Activated naive CD4-positive, alpha-beta T cell treated with anti-CD3 and anti-CD28 coated beads, Interleukin-2, amount 50 U/mL, for 72 hours (primary cell): Measurements from ENCODE around the gene FTO. TPM values are rescaled to one million over a fixed set of nuclear protein-coding genes. Genes with fewer than 3 reads are reported as not detected.

ENCODE experiments used
- ATAC-seq, 2 donors: fragments of 150-1000 bp; cut with Tn5 transposase; 2 replicates each; pipeline ENCODE4 v1.10.0; 2021; ENCODE audit warnings: mild to moderate bottlenecking in 2 of 2, moderate library complexity in 2 of 2
- DNase-seq, 2 donors: peaks; one replicate each; pipeline ENCODE4 v3.0.0; 2021 to 2022; ENCODE audit warnings: low spot score in 2 of 2
- H3K27ac Mint-ChIP-seq, 2 donors: one replicate each; pipeline ENCODE4 v1.8.0; 2022; ENCODE audit warnings: mild to moderate bottlenecking in 2 of 2, mixed read lengths in 2 of 2
- H3K36me3 Mint-ChIP-seq, 2 donors: one replicate each; pipeline ENCODE4 v1.8.0; 2022; ENCODE audit warnings: mixed read lengths in 2 of 2
- H3K9me3 Mint-ChIP-seq, 2 donors: one replicate each; pipeline ENCODE4 v1.8.0; 2022; ENCODE audit warnings: mixed read lengths in 2 of 2
- total RNA-seq, 2 donors: library from RNA; stranded (reverse); gene quantifications; one replicate each; pipeline ENCODE4 v1.2.3, GENCODE V29; 2022

FTO gene
- total RNA-seq, 2 donors from 2014 or later: 57.5 to 63.1 TPM

DNA sequence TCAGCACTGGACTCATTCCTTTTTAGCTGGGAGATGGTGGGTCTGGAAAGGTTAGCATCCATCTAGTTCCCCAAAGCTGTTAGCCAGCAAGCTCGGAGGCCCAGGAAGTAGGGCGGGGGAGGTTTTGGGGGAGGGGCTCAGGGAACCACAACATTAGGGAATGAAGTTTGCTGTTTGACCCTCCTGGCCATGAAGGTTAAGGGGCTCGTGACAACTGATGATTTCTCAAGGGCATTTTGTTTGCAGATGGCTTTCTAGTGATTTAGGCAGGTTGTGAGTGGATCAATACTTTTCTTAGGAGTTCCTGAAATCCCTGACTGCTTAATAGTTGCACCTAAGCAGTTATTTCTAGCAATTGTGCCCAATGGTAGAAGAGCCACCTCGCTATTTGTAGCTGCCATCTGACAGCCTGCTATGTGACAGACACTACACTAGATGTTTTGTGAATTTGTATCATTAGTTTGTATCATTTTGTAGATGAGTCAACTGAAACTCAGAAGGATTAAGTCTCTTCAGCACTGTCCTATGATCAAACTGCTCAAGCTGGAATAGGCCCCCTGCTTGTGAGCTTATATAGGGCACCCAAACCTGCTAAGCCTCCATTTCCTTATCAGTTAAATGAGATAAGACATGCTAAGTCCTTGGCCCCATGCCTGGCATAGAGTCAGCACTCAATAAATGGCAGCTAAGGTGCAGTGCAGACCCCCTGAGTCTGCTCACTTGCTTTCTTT lies 436.3 kb downstream of the FTO start:
- H3K36me3 Mint-ChIP-seq: no peaks in the 10 kb centered on the region
- no peak overlapping the region for H3K27ac Mint-ChIP-seq
- ATAC-seq (no peak), DNase-seq (no peak)
- peaks cover 0 to 4% of the 10 kb centered on the region in 2 donors for H3K9me3 Mint-ChIP-seq

DNA sequence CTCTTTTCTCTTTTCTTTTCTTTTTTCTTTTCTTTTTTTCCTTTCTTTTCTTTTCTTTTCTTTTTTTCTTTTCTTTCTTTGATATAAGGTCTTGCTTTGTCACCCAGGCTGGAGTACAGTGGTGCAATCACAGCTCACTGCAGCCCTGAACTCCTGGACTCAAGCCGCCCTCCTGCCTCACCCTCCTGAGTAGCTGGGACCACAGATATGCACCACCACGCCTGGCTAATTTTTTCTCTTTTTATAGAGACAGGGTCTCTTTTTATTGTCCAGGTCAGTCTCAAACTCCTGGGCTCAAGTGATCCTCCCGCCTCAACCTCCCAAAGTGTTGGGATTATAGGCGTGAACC lies 436.8 kb downstream of the FTO start:
- DNase-seq: no peak
- peaks cover 0 to 4% of the 10 kb centered on the region in 2 donors for H3K9me3 Mint-ChIP-seq
- ATAC-seq: no peak
- no peaks in the 10 kb centered on the region for H3K36me3 Mint-ChIP-seq
- no peak overlapping the region for H3K27ac Mint-ChIP-seq

DNA sequence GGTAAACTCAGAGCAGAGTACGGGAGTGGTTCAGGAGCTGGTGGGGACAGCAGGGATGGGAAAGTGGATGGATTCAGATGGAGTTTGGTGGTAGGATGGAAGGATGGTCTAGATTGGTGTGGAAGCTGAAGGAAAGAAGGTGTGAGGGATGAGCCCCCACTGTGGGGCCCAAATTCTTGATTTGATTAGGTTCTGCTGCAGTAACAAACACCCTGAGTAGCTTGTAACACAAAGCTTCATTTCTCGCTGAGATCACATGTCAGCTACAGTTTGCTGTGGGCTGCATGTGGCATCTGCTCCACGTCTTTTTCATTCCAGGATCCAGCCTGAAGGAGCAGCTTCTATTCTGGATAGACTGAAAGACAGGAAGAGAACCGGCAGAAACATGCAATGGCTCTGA lies 438.8 kb downstream of the FTO start:
- Mint-ChIP-seq H3K9me3 (no peaks in the 10 kb centered on the region), H3K27ac (no peak overlapping the region), H3K36me3 (no peaks in the 10 kb centered on the region)
- DNase-seq: no peak
- ATAC-seq: no peak

DNA sequence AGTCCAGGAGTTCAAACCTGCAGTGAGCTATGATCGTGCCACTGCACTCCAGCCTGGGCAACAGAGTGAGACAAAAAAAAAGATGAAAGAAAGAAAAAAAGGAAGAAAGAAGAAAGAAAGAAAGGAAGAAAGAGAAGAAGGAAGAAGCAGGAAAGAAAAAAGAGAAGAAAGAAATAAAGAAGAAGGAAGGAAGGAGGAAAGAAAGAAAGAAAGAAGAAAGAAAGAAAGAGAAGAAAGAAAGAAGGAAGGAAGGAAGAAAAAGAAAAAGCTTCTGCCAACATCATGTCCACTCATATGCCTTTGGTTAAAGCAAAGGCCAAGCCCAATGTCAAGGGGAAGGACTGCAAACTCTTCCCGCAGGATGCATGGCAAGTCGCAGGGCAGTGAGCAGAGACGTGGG lies 439.5 kb downstream of the FTO start:
- Mint-ChIP-seq H3K27ac (no peak overlapping the region), H3K9me3 (no peaks in the 10 kb centered on the region), H3K36me3 (no peaks in the 10 kb centered on the region)
- ATAC-seq: no peak
- no peak for DNase-seq

DNA sequence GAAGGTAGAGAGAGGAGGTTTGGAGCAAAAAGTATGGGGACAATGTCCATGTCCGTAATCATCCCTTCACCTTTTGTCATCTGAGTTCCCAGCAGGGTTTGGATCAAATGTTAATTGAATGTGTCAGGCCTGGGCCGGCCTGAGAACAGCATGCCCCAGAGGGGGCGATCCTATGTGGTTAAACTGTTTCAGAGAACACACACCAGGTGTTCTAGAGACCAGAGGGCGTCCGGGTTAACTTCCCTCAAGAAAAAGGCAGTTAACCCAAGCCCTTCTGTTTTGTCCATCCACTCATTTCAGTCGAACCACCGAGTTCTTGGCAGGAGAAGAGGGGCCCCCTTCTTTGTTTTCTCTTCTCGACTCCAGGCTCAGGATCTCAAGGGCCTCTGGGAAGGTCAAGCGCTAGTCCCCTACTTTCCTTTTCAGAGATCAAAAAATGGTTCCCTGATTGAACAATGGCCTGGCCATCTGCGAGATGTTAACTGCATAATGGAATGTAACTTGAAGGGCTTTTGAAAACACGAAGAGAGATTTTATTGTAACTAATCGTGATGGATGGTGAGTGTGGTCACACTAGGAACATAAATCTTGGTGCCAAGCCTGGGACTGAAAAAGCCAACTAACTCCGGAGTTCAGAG lies 440.1 kb downstream of the FTO start:
- ATAC-seq (no peak), DNase-seq (no peak)
- Mint-ChIP-seq H3K27ac (no peak overlapping the region), H3K9me3 (no peaks in the 10 kb centered on the region), H3K36me3 (no peaks in the 10 kb centered on the region)

DNA sequence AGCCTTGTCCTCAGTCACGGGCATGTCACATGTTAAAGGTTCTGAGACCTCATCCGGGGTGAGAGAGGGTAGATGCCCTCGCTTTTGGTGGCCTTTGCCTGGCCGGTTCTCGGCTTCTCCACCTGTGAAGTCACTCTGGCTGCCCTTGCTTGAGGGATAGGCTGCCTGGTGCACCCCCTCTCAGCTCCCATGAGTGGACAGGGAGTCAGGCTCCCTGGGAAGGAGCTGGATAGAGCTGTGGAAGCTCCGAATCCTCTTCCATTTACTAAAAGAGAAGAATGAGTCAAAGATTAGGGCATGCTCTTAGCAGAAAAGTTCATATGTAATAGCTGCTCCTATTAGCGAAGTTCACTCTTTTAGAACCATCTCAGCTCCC lies 440.6 kb downstream of the FTO start:
- H3K9me3 Mint-ChIP-seq: no peaks in the 10 kb centered on the region
- no peak for ATAC-seq
- no peaks in the 10 kb centered on the region for H3K36me3 Mint-ChIP-seq
- no peak for DNase-seq
- no peak overlapping the region for H3K27ac Mint-ChIP-seq

DNA sequence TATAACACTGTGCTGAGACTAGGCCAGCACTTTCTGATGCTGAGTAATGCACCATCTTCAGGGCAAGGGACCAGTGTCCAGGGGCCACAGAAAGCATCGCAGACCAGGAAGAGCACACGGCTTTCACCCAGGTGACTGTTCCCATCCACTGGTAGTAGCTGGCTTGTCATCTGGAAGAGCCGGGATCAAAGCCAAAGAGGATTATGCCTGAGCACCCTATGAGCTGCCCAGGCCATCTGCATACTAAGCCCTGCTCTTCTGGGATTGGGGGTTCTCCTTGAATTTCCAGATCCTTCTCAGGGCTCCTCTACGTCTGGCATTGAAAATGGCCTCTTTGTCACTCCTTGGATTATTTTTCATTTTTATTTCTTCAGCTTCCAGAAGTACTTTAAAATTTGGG lies 441.9 kb downstream of the FTO start:
- Mint-ChIP-seq H3K9me3 (no peaks in the 10 kb centered on the region), H3K27ac (no peak overlapping the region), H3K36me3 (no peaks in the 10 kb centered on the region)
- no peak for DNase-seq
- no peak for ATAC-seq

DNA sequence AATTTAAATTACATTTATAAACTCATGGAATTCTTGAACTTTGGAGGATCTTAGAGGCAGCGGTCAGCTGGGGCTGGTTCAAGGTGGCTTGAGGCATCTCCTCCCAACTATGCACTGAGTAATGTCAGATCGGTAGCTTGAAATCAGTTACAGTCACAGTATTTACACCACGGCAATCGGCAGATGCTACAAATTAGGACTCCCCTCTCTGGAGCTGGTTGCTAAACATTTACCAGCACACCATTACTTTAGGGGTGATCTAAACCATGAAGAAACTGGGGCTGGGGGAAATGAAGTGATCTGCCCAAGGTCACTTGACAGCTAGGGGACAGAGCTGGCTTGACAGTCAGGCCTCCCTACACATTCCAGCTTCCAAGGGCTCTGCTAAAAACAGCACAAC lies 445.0 kb downstream of the FTO start:
- Mint-ChIP-seq H3K36me3 (no peaks in the 10 kb centered on the region), H3K27ac (no peak overlapping the region), H3K9me3 (no peaks in the 10 kb centered on the region)
- DNase-seq (no peak), ATAC-seq (no peak)

DNA sequence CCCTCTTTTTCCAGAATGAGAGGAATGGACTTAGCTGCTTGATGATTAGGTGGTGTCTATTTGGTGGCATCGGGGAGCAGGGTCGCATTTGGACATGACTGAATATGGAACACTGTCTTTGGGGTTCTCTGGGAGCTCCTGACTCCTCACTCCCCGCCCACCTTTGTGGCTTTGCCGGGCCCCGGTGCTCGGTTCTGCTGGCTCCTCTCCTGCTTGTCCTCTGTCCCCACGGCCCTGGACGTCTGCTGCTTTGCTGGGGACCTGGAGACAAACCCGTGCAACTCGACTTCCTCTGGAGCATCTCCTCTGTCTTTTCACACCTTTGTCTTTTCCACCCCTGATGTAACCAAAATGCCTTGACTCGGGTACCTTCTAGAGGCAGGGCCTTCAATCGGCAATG lies 446.9 kb downstream of the FTO start:
- H3K9me3 Mint-ChIP-seq: peaks cover 0 to 10% of the 10 kb centered on the region in 2 donors
- no peak for DNase-seq
- peaks cover 0 to 4% of the 10 kb centered on the region in 2 donors for H3K36me3 Mint-ChIP-seq
- no peak for ATAC-seq
- H3K27ac Mint-ChIP-seq: no peak overlapping the region

DNA sequence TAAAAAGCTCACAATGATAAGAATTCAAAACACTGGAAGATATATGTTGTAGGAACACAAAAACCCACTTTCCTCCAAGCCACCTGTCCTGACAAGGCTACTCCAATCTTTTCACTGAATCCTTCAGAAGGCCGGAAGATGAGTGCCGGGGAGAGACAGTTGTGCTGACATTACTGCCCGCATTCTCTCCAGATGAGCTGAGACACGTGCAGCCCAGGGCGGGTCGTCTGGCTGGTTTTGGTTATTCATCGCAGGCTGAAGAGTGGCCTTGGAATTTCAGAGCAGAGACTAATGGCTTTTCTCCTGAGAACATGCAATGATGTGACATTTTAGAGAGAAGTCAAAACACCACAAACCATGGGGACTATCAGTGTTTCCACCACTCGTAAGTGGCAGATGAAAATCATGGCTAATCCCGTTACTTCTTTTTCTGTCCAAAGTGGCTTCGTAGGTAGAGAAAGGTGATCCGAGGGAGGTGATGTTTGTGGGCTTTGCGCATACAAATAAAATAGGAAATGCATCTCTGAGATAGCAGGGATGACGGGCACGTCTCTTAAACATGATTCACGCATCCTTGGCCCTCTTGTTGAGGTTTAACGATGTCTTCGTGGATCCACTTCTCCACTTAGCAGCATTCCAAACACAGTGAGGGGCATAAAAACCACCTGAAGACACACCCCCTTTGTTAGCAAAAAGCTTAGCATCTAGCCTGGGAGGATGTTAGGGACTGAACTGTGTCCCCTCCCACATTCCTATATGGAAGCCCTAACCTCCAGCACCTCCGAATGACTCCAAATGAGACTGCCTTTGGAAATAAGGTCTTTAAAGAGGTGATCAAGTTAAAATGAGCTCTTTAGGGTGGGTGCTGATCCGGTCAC lies 448.6 kb downstream of the FTO start:
- ATAC-seq: no peak
- peaks cover 10 to 21% of the 10 kb centered on the region in 2 donors for H3K9me3 Mint-ChIP-seq

DNA sequence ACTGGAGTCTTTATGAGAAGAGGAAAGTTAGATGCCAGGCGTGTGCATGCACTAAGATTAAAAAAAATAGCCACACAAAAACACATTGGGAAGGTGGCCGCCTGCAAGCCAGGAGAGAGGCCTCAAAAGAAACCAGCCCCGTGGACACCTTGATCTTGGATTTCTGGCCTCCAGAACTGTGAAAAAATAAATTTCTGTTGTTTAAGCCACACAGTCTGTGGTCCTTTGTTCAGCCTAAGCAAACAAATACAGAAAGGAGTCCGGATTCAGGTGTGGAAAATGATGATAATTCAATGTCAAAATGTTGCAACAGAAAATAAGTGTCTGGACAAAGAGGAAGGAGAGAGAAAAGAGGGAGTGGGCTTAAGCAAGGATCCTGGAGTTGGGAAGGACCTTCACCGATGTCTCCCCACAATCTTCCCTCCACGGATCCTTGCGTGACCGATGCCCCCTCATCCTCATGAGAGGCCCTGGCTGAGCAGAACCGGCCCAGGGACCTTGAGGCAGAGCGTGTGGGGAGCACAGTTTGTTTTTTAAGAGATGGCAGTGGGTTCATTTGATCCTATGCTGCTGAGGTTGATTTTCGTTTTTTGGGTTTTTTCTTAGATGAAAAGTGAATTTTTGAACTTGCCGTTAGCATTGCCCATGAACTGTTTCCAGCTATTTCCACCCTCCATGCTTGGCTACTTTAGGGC lies 449.4 kb downstream of the FTO start:
- DNase-seq (no peak), ATAC-seq (no peak)
- H3K9me3 Mint-ChIP-seq: peaks cover 10 to 21% of the 10 kb centered on the region in 2 donors
- H3K36me3 Mint-ChIP-seq: peaks cover 0 to 4% of the 10 kb centered on the region in 2 donors
- no peak overlapping the region for H3K27ac Mint-ChIP-seq

More for the DNA sequence above, 448.6 kb downstream of the FTO start:
- no peak for DNase-seq
- no peak overlapping the region for H3K27ac Mint-ChIP-seq
- peaks cover 0 to 4% of the 10 kb centered on the region in 2 donors for H3K36me3 Mint-ChIP-seq

DNA sequence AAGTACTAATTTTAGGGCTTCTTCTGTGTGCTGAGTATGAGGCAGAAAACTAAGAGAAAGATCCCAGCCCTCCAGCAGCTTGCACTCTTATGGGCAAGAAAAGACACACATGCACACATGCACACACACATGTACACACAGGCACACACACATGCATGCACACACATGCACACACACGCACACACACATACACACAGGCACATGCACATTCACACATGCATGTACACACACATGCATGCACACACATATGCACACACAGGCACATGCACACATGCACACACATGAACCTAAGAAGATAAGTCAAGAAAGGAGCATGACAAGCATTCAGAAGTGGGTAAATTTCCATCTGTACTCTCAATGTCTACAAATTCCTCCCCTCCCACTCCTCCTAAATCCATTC lies 452.4 kb downstream of the FTO start:
- no peak for DNase-seq
- no peak for ATAC-seq
- Mint-ChIP-seq H3K36me3 (peaks cover 0 to 4% of the 10 kb centered on the region in 2 donors), H3K27ac (no peak overlapping the region), H3K9me3 (peaks cover 13 to 27% of the 10 kb centered on the region in 2 donors)

DNA sequence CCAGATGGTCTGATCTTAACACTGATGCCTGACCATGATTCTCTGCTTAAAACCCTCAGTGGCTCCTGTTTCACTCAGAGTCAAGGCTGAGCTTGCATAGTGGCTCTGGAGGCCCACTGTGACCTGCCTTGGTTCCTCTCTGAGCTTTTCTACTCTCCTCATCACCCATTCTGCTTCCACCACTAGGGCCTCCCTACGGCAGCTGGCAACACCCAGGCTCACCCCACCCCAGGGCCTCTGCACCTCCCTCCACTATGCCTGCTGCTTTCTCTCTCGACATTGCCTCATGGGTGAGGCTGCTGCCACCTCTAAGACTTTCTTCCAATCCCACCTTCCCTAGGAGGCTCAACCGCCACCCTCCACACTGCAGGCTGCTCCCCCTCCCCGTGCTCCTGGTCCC lies 455.0 kb downstream of the FTO start:
- H3K36me3 Mint-ChIP-seq: peaks cover 0 to 4% of the 10 kb centered on the region in 2 donors
- H3K27ac Mint-ChIP-seq: no peak overlapping the region
- ATAC-seq (no peak), DNase-seq (no peak)
- H3K9me3 Mint-ChIP-seq: peaks cover 13 to 27% of the 10 kb centered on the region in 2 donors

DNA sequence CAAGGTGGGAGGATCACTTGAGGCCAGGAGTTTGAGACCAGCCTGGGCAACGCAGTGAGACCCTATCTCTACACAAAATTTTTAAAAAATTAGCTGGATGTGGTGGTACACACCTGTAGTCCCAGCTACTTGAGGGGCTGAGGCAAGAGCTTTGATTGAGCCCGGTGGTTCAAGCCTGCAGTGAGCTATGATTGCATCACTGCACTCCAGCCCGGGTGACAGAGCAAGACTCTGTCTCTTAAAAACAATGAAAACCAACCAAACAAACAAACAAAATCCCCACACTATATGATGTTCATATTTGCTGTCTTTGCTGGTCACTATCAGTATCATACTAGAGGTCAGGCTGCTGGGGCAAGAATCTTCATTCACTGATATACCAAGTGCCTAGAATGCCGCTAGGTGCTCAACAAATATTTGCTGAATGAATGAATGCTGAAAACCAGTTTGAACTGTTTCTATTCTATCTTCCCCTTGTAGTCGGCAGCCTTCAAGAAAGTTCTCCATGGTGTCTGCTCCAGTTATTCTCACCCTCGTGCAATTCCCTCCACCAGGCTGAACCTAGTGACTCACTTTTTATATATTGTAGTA lies 455.6 kb downstream of the FTO start:
- ATAC-seq (no peak), DNase-seq (no peak)
- H3K27ac Mint-ChIP-seq: no peak overlapping the region

DNA sequence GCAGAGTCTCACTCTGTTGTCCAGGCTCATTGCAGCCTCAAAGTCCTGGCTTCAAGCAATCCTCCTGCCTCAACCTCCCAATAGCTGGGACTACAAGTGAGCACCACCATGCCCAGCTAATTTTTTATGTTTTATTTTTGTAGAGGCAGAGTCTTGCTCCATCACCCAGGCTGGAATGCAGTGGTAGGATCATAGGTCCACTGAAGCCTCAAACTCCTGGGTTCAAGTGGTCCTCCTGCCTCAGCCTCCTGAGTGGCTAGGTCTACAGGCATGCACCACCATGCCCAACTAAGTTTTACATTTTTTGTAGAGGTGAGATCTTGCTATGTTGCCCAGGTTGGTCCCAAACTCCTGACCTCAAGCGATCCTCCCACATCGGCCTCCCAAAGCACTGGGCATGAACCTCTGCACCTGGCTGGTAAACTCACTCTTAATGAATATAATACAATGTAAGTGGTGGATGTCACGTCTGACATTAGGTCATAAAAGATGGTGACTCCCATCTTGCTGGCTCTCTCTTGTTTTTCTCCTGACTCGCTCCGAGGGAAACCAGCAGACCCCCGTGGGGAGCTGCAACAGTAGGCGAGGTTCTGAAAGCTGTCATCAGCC lies 456.4 kb downstream of the FTO start:
- peaks cover 13 to 22% of the 10 kb centered on the region in 2 donors for H3K9me3 Mint-ChIP-seq
- H3K27ac Mint-ChIP-seq: no peak overlapping the region
- ATAC-seq: no peak
- no peak for DNase-seq
- H3K36me3 Mint-ChIP-seq: no peaks in the 10 kb centered on the region

More for the DNA sequence above, 455.6 kb downstream of the FTO start:
- Mint-ChIP-seq H3K9me3 (peaks cover 13 to 27% of the 10 kb centered on the region in 2 donors), H3K36me3 (peaks cover 0 to 4% of the 10 kb centered on the region in 2 donors)
